OCI-LY1 (cell line): ENCODE measurements around the gene PCDHA1.

ENCODE experiments used
- EZH2 ChIP-seq: fragments of 200-600 bp; sonication (generic), shearing (Covaris generic); IDR thresholded peaks from 2 replicates; pipeline ENCODE4 v1.8.0; 2017; ENCODE audit warnings: borderline replicate concordance, mixed run types, mild to moderate bottlenecking, antibody characterized with exemption, low read length, moderate library complexity, mixed read lengths
- TF ChIP-seq, protein P1 (sequence below): fragments of 200-600 bp; sonication (generic), shearing (Covaris generic); IDR thresholded peaks from 2 replicates; pipeline ENCODE4 v1.5.1; 2017; ENCODE audit warnings: mild to moderate bottlenecking, antibody characterized with exemption, low read length, moderate library complexity, mixed read lengths

- TF ChIP-seq, protein P1, sequence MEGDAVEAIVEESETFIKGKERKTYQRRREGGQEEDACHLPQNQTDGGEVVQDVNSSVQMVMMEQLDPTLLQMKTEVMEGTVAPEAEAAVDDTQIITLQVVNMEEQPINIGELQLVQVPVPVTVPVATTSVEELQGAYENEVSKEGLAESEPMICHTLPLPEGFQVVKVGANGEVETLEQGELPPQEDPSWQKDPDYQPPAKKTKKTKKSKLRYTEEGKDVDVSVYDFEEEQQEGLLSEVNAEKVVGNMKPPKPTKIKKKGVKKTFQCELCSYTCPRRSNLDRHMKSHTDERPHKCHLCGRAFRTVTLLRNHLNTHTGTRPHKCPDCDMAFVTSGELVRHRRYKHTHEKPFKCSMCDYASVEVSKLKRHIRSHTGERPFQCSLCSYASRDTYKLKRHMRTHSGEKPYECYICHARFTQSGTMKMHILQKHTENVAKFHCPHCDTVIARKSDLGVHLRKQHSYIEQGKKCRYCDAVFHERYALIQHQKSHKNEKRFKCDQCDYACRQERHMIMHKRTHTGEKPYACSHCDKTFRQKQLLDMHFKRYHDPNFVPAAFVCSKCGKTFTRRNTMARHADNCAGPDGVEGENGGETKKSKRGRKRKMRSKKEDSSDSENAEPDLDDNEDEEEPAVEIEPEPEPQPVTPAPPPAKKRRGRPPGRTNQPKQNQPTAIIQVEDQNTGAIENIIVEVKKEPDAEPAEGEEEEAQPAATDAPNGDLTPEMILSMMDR: no peak
- no peak for TF ChIP-seq EZH2
Observed at GRCh38 chr5:140802781-140803271, 16.9 kb downstream of the PCDHA1 start.
